Keratinocyte (primary cell): ENCODE data around the gene FLNB. TPM values are rescaled to one million over a fixed set of nuclear protein-coding genes. Genes with fewer than 3 reads are reported as not detected.

Experiments used
- DNase-seq: peaks from one replicate; pipeline ENCODE4 v3.0.0-alpha.2; 2011; ENCODE audit warnings: low read depth, missing footprints, low spot score
- FAIRE-seq: peaks from 2 replicates; lab custom pipeline; 2011; peaks lifted over from hg19 to GRCh38; lab: Jason Lieb, UNC
- H2AFZ ChIP-seq: 2 replicates; pipeline ENCODE4 v1.6.0; 2012; ENCODE audit warnings: low read length, control low read depth, inconsistent platforms; ENCODE audit not compliant: control insufficient read depth
- H3K27ac ChIP-seq: 2 replicates; pipeline ENCODE4 v1.5.1; 2011; ENCODE audit warnings: low read length; ENCODE audit not compliant: control insufficient read depth, insufficient read depth
- H3K27me3 ChIP-seq: 3 replicates; pipeline ENCODE4 v1.6.0; 2011; ENCODE audit warnings: low read length; ENCODE audit not compliant: control insufficient read depth, insufficient read depth; ENCODE audit errors: extremely low read depth
- H3K36me3 ChIP-seq, 2 experiments: 2 replicates in 1 of 2; 3 replicates in 1 of 2; pipeline ENCODE4 v1.5.1; 2011; ENCODE audit warnings: low read length in 2 of 2, mild to moderate bottlenecking in 1 of 2; ENCODE audit not compliant: control insufficient read depth in 2 of 2, insufficient read depth in 2 of 2; ENCODE audit errors: extremely low read depth in 1 of 2
- H3K4me1 ChIP-seq: 3 replicates; pipeline ENCODE4 v1.5.1; 2011; ENCODE audit warnings: low read length; ENCODE audit not compliant: control insufficient read depth, insufficient read depth; ENCODE audit errors: extremely low read depth
- H3K4me2 ChIP-seq: 3 replicates; pipeline ENCODE4 v1.6.0; 2011; ENCODE audit warnings: low read depth, low read length; ENCODE audit not compliant: control insufficient read depth, insufficient read depth; ENCODE audit errors: extremely low read depth
- H3K4me3 ChIP-seq, 3 experiments: fragments of 200-600 bp in 1 of 3; sonication (generic) in 1 of 3; 2 replicates in 2 of 3; 3 replicates in 1 of 3; pipeline ENCODE4 v1.5.1; 2011 to 2016; ENCODE audit warnings: low read length in 3 of 3, mild to moderate bottlenecking in 3 of 3, control low read depth in 2 of 3, inconsistent platforms in 1 of 3, low read depth in 1 of 3, mixed read lengths in 1 of 3, mixed run types in 1 of 3, moderate library complexity in 1 of 3; ENCODE audit not compliant: control insufficient read depth in 2 of 3, insufficient read depth in 2 of 3; ENCODE audit errors: extremely low read depth in 1 of 3
- H3K79me2 ChIP-seq: 2 replicates; pipeline ENCODE4 v1.6.0; 2012; ENCODE audit warnings: low read length; ENCODE audit not compliant: control insufficient read depth, insufficient read depth
- H3K9ac ChIP-seq: 3 replicates; pipeline ENCODE4 v1.6.0; 2011; ENCODE audit warnings: low read length; ENCODE audit not compliant: control insufficient read depth, insufficient read depth; ENCODE audit errors: extremely low read depth
- H3K9me1 ChIP-seq: 3 replicates; pipeline ENCODE4 v1.6.0; 2011; ENCODE audit warnings: low read length; ENCODE audit not compliant: control insufficient read depth, insufficient read depth; ENCODE audit errors: extremely low read depth
- H3K9me3 ChIP-seq: 2 replicates; pipeline ENCODE4 v1.5.1; 2012; ENCODE audit warnings: low read depth, low read length; ENCODE audit not compliant: control insufficient read depth
- H4K20me1 ChIP-seq: 3 replicates; pipeline ENCODE4 v1.6.0; 2011; ENCODE audit warnings: low read length; ENCODE audit not compliant: control insufficient read depth, insufficient read depth; ENCODE audit errors: extremely low read depth
- EZH2 ChIP-seq: IDR thresholded peaks from one replicate; pipeline ENCODE4 v1.6.1; 2012; ENCODE audit warnings: inconsistent platforms, mild to moderate bottlenecking, low read length, moderate library complexity
- dilution Hi-C: fragments of 300-500 bp; cut with MboI; formaldehyde crosslinking; loops from one replicate; pipeline ENCODE4 v1.7.0; 2020; ENCODE audit warnings: low sequenced_read_pairs; ENCODE audit not compliant: extremely low pct_ligation_motif_present
- polyA plus RNA-seq, 5 experiments: library from polyadenylated mRNA; depleted of rRNA in 3 of 5; stranded (reverse) in 3 of 5; stranded (forward) in 1 of 5; unstranded in 1 of 5; fragments of >200 nt; gene quantifications; 1 replicate in 1 of 5; 2 replicates in 3 of 5; 3 replicates in 1 of 5; pipeline versions ENCODE4 v1.2.1 to v1.2.3, GENCODE V29; 2011 to 2012; ENCODE audit warnings: missing spikeins in 2 of 5, low read depth in 1 of 5, low replicate concordance in 1 of 5
- TF ChIP-seq, protein P1 (sequence below), 3 experiments: IDR thresholded peaks in 1 of 3; conservative IDR thresholded peaks in 1 of 3; optimal IDR thresholded peaks in 1 of 3; 2 replicates in 2 of 3; 3 replicates in 1 of 3; pipeline versions ENCODE3 to v1.5.1; 2011; ENCODE audit warnings: low read length in 3 of 3, mild to moderate bottlenecking in 3 of 3, moderate library complexity in 2 of 3, control low read depth in 1 of 3, inconsistent platforms in 1 of 3; ENCODE audit not compliant: insufficient read depth in 2 of 3; ENCODE audit errors: extremely low read depth in 1 of 3

Gene FLNB
- polyA plus RNA-seq, 1 donor (not counting 4 experiments of a cell fraction or from before 2014, with no cell fraction given), result 289 TPM

DNA sequence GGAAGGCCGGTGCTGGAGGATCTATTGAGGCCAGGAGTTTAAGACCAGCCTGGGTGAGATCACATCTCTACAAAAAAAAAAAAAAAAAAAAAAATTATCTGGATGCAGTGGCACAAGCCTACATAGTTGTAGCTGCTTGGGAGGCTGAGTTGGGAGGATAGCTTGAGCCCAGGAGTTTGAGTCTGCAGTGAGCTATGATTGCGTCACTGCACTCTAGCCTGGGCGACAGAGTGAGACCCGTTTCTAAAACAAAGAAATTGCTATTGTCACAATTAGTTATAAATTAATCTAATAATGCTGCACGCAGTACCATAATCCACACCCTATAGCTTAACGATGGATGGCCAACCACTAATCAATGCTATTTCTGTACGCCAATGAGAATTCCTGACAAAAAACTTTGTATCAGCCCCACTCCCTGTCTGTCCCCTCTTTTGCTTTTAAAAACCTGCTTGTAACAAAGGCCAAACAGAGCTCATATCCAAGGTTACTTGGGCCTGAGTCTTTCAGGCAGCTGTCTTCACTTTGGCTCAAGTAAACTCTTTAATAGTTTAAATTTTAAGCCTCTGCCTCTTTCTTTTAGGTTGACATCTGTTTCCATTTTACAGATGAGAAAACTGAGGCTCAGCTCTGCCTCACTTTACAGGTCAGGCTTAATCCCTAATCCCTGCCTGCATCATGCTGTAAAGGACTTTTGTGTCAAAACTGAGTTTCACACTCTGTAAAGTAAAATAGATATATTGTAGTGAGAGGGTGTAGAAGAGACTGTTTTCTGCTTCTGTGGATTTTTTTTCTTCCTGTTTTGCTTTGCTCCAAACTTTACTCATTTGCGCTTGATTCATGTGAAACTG, 10.9 kb downstream of the FLNB start:
- DNase-seq, result no peak
- Histone ChIP-seq H3K79me2 (peaks cover 98% of the 10 kb centered on the region), H4K20me1 (peaks cover 85% of the 10 kb centered on the region), H3K9me3 (no peaks in the 10 kb centered on the region), H3K36me3 (peaks cover 20 to 30% of the 10 kb centered on the region in 2 experiments), H3K4me1 (peaks cover 79% of the 10 kb centered on the region), H3K9me1 (peaks cover 3% of the 10 kb centered on the region), H3K9ac (peak overlapping the region; percentile 46), H3K4me2 (peak overlapping the region; percentile 43), H2AFZ (no peak overlapping the region), H3K27ac (peak overlapping the region; percentile 48), H3K4me3 (peak overlapping the region in 2 of 3 experiments; percentile 15 to 45), H3K27me3 (no peaks in the 10 kb centered on the region)
- dilution Hi-C loops, result no loop called here
- TF ChIP-seq, protein P1, sequence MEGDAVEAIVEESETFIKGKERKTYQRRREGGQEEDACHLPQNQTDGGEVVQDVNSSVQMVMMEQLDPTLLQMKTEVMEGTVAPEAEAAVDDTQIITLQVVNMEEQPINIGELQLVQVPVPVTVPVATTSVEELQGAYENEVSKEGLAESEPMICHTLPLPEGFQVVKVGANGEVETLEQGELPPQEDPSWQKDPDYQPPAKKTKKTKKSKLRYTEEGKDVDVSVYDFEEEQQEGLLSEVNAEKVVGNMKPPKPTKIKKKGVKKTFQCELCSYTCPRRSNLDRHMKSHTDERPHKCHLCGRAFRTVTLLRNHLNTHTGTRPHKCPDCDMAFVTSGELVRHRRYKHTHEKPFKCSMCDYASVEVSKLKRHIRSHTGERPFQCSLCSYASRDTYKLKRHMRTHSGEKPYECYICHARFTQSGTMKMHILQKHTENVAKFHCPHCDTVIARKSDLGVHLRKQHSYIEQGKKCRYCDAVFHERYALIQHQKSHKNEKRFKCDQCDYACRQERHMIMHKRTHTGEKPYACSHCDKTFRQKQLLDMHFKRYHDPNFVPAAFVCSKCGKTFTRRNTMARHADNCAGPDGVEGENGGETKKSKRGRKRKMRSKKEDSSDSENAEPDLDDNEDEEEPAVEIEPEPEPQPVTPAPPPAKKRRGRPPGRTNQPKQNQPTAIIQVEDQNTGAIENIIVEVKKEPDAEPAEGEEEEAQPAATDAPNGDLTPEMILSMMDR (optimal IDR thresholded peaks at IDR 0.05 in 1 of 3, IDR thresholded peaks at IDR 0.05 in 1 of 3, conservative IDR thresholded peaks at IDR 0.05 in 1 of 3; ENCODE audit: extremely low read depth in 1 of 3, insufficient read depth in 2 of 3, low read length in 3 of 3), result no peak
- no peak for TF ChIP-seq EZH2
- no peak for FAIRE-seq

DNA sequence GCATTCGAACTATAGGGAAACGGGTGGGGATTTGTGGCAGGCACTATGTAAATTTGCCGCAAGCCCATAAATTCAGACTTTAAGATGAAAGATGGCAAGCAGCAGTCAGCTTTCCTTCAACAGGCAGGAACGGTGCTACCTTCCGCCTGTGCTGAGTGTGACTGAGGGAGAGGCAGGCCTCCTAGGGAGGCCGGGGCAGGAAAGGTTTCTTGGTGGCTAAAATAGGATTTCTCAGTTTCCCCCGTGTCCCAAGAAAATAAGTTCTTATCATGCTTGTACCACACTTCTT, 12.5 kb downstream of the FLNB start:
- DNase-seq (no peak), FAIRE-seq (no peak)
- Histone ChIP-seq H3K4me1 (peaks cover 82% of the 10 kb centered on the region), H3K9ac (peak overlapping the region; percentile 46), H3K9me3 (no peaks in the 10 kb centered on the region), H3K4me3 (no peak overlapping the region), H3K36me3 (peaks cover 20 to 23% of the 10 kb centered on the region in 2 experiments), H3K27me3 (no peaks in the 10 kb centered on the region), H3K27ac (peak overlapping the region; percentile 48), H3K4me2 (peak overlapping the region; percentile 43), H4K20me1 (peaks cover 83% of the 10 kb centered on the region), H3K79me2 (peaks cover 98% of the 10 kb centered on the region), H2AFZ (no peak overlapping the region), H3K9me1 (peaks cover 7% of the 10 kb centered on the region)
- dilution Hi-C loops, result no loop called here
- TF ChIP-seq, protein P1 (optimal IDR thresholded peaks at IDR 0.05 in 1 of 3, IDR thresholded peaks at IDR 0.05 in 1 of 3, conservative IDR thresholded peaks at IDR 0.05 in 1 of 3; ENCODE audit: extremely low read depth in 1 of 3, insufficient read depth in 2 of 3, low read length in 3 of 3), result no peak
- TF ChIP-seq EZH2, result no peak
